Keratinocyte (primary cell): ENCODE measurements around the gene CCND1.

Experiments used
- EZH2 ChIP-seq: IDR thresholded peaks from one replicate; pipeline ENCODE4 v1.6.1; 2012; ENCODE audit warnings: inconsistent platforms, mild to moderate bottlenecking, low read length, moderate library complexity
- TF ChIP-seq, protein P1 (sequence below), 3 experiments: IDR thresholded peaks in 1 of 3; conservative IDR thresholded peaks in 1 of 3; optimal IDR thresholded peaks in 1 of 3; 2 replicates in 2 of 3; 3 replicates in 1 of 3; pipeline versions ENCODE3 to v1.5.1; 2011; ENCODE audit warnings: low read length in 3 of 3, mild to moderate bottlenecking in 3 of 3, moderate library complexity in 2 of 3, control low read depth in 1 of 3, inconsistent platforms in 1 of 3; ENCODE audit not compliant: insufficient read depth in 2 of 3; ENCODE audit errors: extremely low read depth in 1 of 3

DNA sequence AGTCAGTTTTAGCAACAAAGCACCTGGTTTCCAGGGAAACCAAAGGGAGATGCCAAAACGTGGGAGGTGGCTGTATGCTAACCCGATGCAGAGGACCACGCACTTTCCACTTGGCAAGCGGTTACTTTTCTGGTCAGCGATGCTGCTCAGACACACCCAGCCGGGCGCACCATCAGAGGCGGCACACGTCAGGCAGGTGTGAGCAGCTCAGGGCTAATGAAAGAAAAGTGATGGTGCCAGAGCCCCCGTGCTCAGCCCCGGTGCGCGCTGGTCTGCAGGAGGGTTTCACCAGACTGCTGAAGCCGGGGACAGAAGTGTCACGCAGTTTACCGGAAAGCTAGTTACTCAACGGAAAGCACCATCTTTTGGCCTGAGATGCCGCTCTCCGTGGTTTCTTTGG, 28.5 kb downstream of the CCND1 start:
- TF ChIP-seq, protein P1, sequence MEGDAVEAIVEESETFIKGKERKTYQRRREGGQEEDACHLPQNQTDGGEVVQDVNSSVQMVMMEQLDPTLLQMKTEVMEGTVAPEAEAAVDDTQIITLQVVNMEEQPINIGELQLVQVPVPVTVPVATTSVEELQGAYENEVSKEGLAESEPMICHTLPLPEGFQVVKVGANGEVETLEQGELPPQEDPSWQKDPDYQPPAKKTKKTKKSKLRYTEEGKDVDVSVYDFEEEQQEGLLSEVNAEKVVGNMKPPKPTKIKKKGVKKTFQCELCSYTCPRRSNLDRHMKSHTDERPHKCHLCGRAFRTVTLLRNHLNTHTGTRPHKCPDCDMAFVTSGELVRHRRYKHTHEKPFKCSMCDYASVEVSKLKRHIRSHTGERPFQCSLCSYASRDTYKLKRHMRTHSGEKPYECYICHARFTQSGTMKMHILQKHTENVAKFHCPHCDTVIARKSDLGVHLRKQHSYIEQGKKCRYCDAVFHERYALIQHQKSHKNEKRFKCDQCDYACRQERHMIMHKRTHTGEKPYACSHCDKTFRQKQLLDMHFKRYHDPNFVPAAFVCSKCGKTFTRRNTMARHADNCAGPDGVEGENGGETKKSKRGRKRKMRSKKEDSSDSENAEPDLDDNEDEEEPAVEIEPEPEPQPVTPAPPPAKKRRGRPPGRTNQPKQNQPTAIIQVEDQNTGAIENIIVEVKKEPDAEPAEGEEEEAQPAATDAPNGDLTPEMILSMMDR (optimal IDR thresholded peaks at IDR 0.05 in 1 of 3, IDR thresholded peaks at IDR 0.05 in 1 of 3, conservative IDR thresholded peaks at IDR 0.05 in 1 of 3; ENCODE audit: extremely low read depth in 1 of 3, insufficient read depth in 2 of 3, low read length in 3 of 3) = no peak
- TF ChIP-seq EZH2 = no peak
